Lower lobe of right lung (tissue), 2 donors: ENCODE measurements around the gene ATP2A2. TPM values are rescaled to one million over a fixed set of nuclear protein-coding genes. Genes with fewer than 3 reads are reported as not detected.
A peak's percentile ranks its signal among the peaks of the same experiment; 100 is the strongest.

Experiments
- ATAC-seq, 2 donors: fragments of 200-7000 bp; cut with Tn5 transposase; one replicate each; pipeline ENCODE4 v1.9.1; 2020 to 2022; ENCODE audit warnings: mild to moderate bottlenecking in 2 of 2, moderate library complexity in 2 of 2
- DNase-seq: peaks from one replicate; pipeline ENCODE4 v3.0.0-alpha.2; 2020
- H3K27ac ChIP-seq: fragments of 200-600 bp; one replicate; pipeline ENCODE4 v1.8.0; 2022
- H3K27me3 ChIP-seq: fragments of 200-600 bp; one replicate; pipeline ENCODE4 v1.8.0; 2022; ENCODE audit warnings: low read depth
- H3K36me3 ChIP-seq: fragments of 200-600 bp; one replicate; pipeline ENCODE4 v1.8.0; 2022; ENCODE audit warnings: mild to moderate bottlenecking
- H3K4me1 ChIP-seq: fragments of 200-600 bp; one replicate; pipeline ENCODE4 v1.8.0; 2022
- H3K4me3 ChIP-seq: fragments of 200-600 bp; one replicate; pipeline ENCODE4 v1.8.0; 2022; ENCODE audit warnings: mild to moderate bottlenecking
- H3K9me3 ChIP-seq: fragments of 200-600 bp; one replicate; pipeline ENCODE4 v1.8.0; 2022
- CTCF ChIP-seq: fragments of 200-600 bp; IDR thresholded peaks from one replicate; pipeline ENCODE4 v1.8.0; 2022; ENCODE audit warnings: antibody characterized with exemption, mild to moderate bottlenecking
- intact Hi-C: fragments of 100-400 bp; cut with DNase I; formaldehyde crosslinking; loops from one replicate; pipeline ENCODE4 v1.11.0; 2022
- total RNA-seq: library from RNA; stranded (reverse); fragmentation: NEBNext Ultra II Directional; extraction: Animal tissue kit (Norgen Biotek cat#: 25700); gene quantifications from one replicate; pipeline ENCODE4 v1.2.1, GENCODE V29; 2021
- donor health status: DM: no; HTN: yes; CAD: no; lungs with severe emphysema.

The ATP2A2 gene
- total RNA-seq, 1 donor from 2014 or later: 156 TPM

GRCh38 chr12:110281549-110282299 is 677 bp downstream of the ATP2A2 start:
- intact Hi-C loops: no loop called here
- H3K27me3 ChIP-seq: no peaks in the 10 kb centered on the region
- H3K4me3 ChIP-seq: peak overlapping the region; percentile 95
- H3K27ac ChIP-seq: peak overlapping the region; percentile 95
- DNase-seq (peak; percentile 75), ATAC-seq (peak; percentile 80 to 83)
- TF ChIP-seq CTCF: no peak
- H3K36me3 ChIP-seq: peaks cover 18% of the 10 kb centered on the region
- no peaks in the 10 kb centered on the region for H3K9me3 ChIP-seq
- H3K4me1 ChIP-seq: peaks cover 52% of the 10 kb centered on the region

- Histone ChIP-seq H3K27ac (peak overlapping the region; percentile 95), H3K4me3 (peak overlapping the region; percentile 95), H3K27me3 (no peaks in the 10 kb centered on the region), H3K9me3 (no peaks in the 10 kb centered on the region), H3K4me1 (peaks cover 59% of the 10 kb centered on the region), H3K36me3 (peaks cover 23% of the 10 kb centered on the region)
- DNase-seq (no peak), ATAC-seq (peak; percentile 3 to 28)
- no peak for TF ChIP-seq CTCF
- intact Hi-C loops: no loop called here
Observed at GRCh38 chr12:110282300-110282860, 1.3 kb downstream of the ATP2A2 start.

GRCh38 chr12:110282956-110283817 is 2.1 kb downstream of the ATP2A2 start:
- H3K36me3 ChIP-seq: peaks cover 31% of the 10 kb centered on the region
- H3K27me3 ChIP-seq: no peaks in the 10 kb centered on the region
- H3K4me3 ChIP-seq: peak overlapping the region; percentile 95
- ATAC-seq (no peak), DNase-seq (no peak)
- H3K4me1 ChIP-seq: peaks cover 60% of the 10 kb centered on the region
- TF ChIP-seq CTCF: no peak
- intact Hi-C loops: no loop called here
- no peaks in the 10 kb centered on the region for H3K9me3 ChIP-seq
- H3K27ac ChIP-seq: no peak overlapping the region

GRCh38 chr12:110284597-110284996 is 3.5 kb downstream of the ATP2A2 start:
- no peak for ATAC-seq
- DNase-seq: no peak

More at GRCh38 chr12:110284597-110284996, 3.5 kb downstream of the ATP2A2 start:
- Histone ChIP-seq H3K36me3 (peaks cover 42% of the 10 kb centered on the region), H3K4me3 (peak overlapping the region; percentile 95), H3K9me3 (no peaks in the 10 kb centered on the region), H3K27me3 (no peaks in the 10 kb centered on the region), H3K4me1 (peaks cover 69% of the 10 kb centered on the region), H3K27ac (no peak overlapping the region)
- intact Hi-C loops: no loop called here
- no peak for TF ChIP-seq CTCF
